Breast epithelium (tissue), 3 donors: ENCODE results near the gene EMC10.

Experiments used
- CTCF ChIP-seq, 3 donors: fragments of 450-650 bp; IDR thresholded peaks; one replicate each; pipeline ENCODE4 v1.5.1; 2016 to 2017; ENCODE audit warnings: antibody characterized with exemption in 3 of 3, mild to moderate bottlenecking in 3 of 3, moderate library complexity in 3 of 3
- POLR2A ChIP-seq: fragments of 450-650 bp; IDR thresholded peaks from one replicate; pipeline ENCODE4 v1.6.1; 2016; ENCODE audit warnings: antibody characterized with exemption, mild to moderate bottlenecking, moderate library complexity
- POLR2AphosphoS5 ChIP-seq, 3 donors: sonication (generic); formaldehyde crosslinking; IDR thresholded peaks; one replicate each; pipeline ENCODE4 v1.6.1; 2017; ENCODE audit warnings: antibody characterized with exemption in 3 of 3

- TF ChIP-seq CTCF (IDR thresholded peaks at IDR 0.05) (no peak), POLR2AphosphoS5 (IDR thresholded peaks at IDR 0.05) (no peak), POLR2A (no peak)
These were observed 30.4 kb downstream of the EMC10 start for GRCh38 chr19:50506700-50507099.
